H1 (cell line): ENCODE results near the gene COL6A2. TPM values are rescaled to one million over a fixed set of nuclear protein-coding genes. Genes with fewer than 3 reads are reported as not detected.
A peak's percentile ranks its signal among the peaks of the same experiment; 100 is the strongest.

ENCODE experiments used
- CTCF ChIA-PET: fragments of 300-600 bp; sonication (Branson Sonifier 250); formaldehyde crosslinking; loops from one replicate; lab custom pipeline; 2021; ENCODE audit not compliant: partially characterized antibody; lab: Charles Lee
- POLR2A ChIA-PET: fragments of 300-600 bp; sonication (Branson Sonifier 250); formaldehyde crosslinking; loops from one replicate; lab custom pipeline; 2021; ENCODE audit warnings: inconsistent platforms; ENCODE audit not compliant: partially characterized antibody; lab: Charles Lee
- DNase-seq, 2 experiments: peaks; one replicate each; pipeline versions ENCODE4 v3.0.0 to v3.0.0-alpha.2; 2010 to 2022; ENCODE audit warnings: low spot score in 2 of 2, low read depth in 1 of 2, mixed read lengths in 1 of 2
- FAIRE-seq: peaks from 2 replicates; lab custom pipeline; 2011; peaks lifted over from hg19 to GRCh38; lab: Jason Lieb, UNC
- H2AFZ ChIP-seq: 2 replicates; pipeline ENCODE4 v1.8.1; 2012; ENCODE audit warnings: low read length, inconsistent platforms
- H2AK5ac ChIP-seq: 2 replicates; pipeline ENCODE4 v1.6.1; 2013; ENCODE audit warnings: low read depth, low read length
- H2BK120ac ChIP-seq: replicated peaks from 2 replicates; pipeline ENCODE3; 2013; ENCODE audit warnings: low read depth, low read length, inconsistent platforms
- H2BK12ac ChIP-seq: 2 replicates; pipeline ENCODE4 v1.6.1; 2013; ENCODE audit warnings: low read depth, low read length
- H2BK15ac ChIP-seq: 2 replicates; pipeline ENCODE4 v1.6.1; 2013; ENCODE audit warnings: low read length
- H2BK20ac ChIP-seq: 2 replicates; pipeline ENCODE4 v1.6.1; 2013; ENCODE audit warnings: low read length
- H2BK5ac ChIP-seq: 2 replicates; pipeline ENCODE4 v1.6.1; 2013; ENCODE audit warnings: low read depth, low read length
- H3K14ac ChIP-seq: 2 replicates; pipeline ENCODE4 v1.6.1; 2013; ENCODE audit warnings: inconsistent platforms; ENCODE audit not compliant: insufficient read length
- H3K18ac ChIP-seq: 2 replicates; pipeline ENCODE4 v1.6.1; 2013; ENCODE audit warnings: low read length; ENCODE audit errors: extremely low read depth
- H3K23ac ChIP-seq: 2 replicates; pipeline ENCODE4 v1.6.1; 2013; ENCODE audit warnings: inconsistent platforms; ENCODE audit not compliant: insufficient read length
- H3K23me2 ChIP-seq: 2 replicates; pipeline ENCODE4 v1.6.1; 2013; ENCODE audit warnings: low read depth, low read length
- H3K27ac ChIP-seq: 2 replicates; pipeline ENCODE4 v1.6.1; 2011; ENCODE audit warnings: low read depth, low read length, inconsistent platforms
- H3K27me3 ChIP-seq, 4 experiments: replicated peaks in 1 of 4; 1 replicate in 1 of 4; 2 replicates in 3 of 4; pipeline versions ENCODE4 v1.6.1 to v1.8.1; 2011 to 2013; ENCODE audit warnings: low read length in 3 of 4, mild to moderate bottlenecking in 3 of 4, inconsistent platforms in 2 of 4, mixed read lengths in 2 of 4, moderate library complexity in 1 of 4; ENCODE audit not compliant: control insufficient read depth in 3 of 4, insufficient read depth in 3 of 4; ENCODE audit errors: extremely low read depth in 1 of 4
- H3K36me3 ChIP-seq, 4 experiments: 2 replicates each; pipeline versions ENCODE4 v1.6.1 to v1.8.1; 2011 to 2013; ENCODE audit warnings: mild to moderate bottlenecking in 4 of 4, low read length in 3 of 4, moderate library complexity in 2 of 4, control low read depth in 1 of 4, inconsistent platforms in 1 of 4; ENCODE audit not compliant: insufficient read depth in 4 of 4, control insufficient read depth in 2 of 4
- H3K4ac ChIP-seq: replicated peaks from 2 replicates; pipeline ENCODE3; 2013; ENCODE audit warnings: low read length, low read depth, mixed read lengths, inconsistent platforms; ENCODE audit not compliant: insufficient read length
- H3K4me1 ChIP-seq, 4 experiments: replicated peaks in 1 of 4; 1 replicate in 1 of 4; 2 replicates in 3 of 4; pipeline versions ENCODE4 v1.6.1 to v1.8.1; 2011 to 2013; ENCODE audit warnings: low read length in 3 of 4, inconsistent platforms in 2 of 4, mixed read lengths in 1 of 4; ENCODE audit not compliant: insufficient read depth in 4 of 4, control insufficient read depth in 3 of 4
- H3K4me2 ChIP-seq, 2 experiments: 2 replicates each; pipeline versions ENCODE4 v1.6.1 to v1.8.1; 2011 to 2013; ENCODE audit warnings: low read depth in 2 of 2, low read length in 2 of 2, control low read depth in 1 of 2, inconsistent platforms in 1 of 2, mild to moderate bottlenecking in 1 of 2; ENCODE audit not compliant: insufficient read depth in 1 of 2
- H3K4me3 ChIP-seq, 4 experiments: fragments of 200-600, 300-600 bp in 1 of 4; sonication (generic), shearing (Covaris generic), sonication (Bioruptor Twin) in 1 of 4; 2 replicates each; pipeline versions ENCODE4 v1.5.1 to v1.8.1; 2011 to 2016; ENCODE audit warnings: low read length in 4 of 4, low read depth in 3 of 4, control low read depth in 2 of 4, inconsistent platforms in 2 of 4, mild to moderate bottlenecking in 2 of 4, mixed read lengths in 1 of 4, moderate library complexity in 1 of 4; ENCODE audit not compliant: insufficient read depth in 2 of 4; ENCODE audit errors: extremely low read depth in 1 of 4
- H3K56ac ChIP-seq: replicated peaks from 2 replicates; pipeline ENCODE3; 2013; ENCODE audit warnings: low read depth, mild to moderate bottlenecking, mixed read lengths, low read length, inconsistent platforms; ENCODE audit not compliant: insufficient read length
- H3K79me1 ChIP-seq: 2 replicates; pipeline ENCODE4 v1.6.1; 2013; ENCODE audit warnings: low read depth, low read length, control low read depth
- H3K79me2 ChIP-seq, 2 experiments: 2 replicates each; pipeline versions ENCODE4 v1.6.1 to v1.8.1; 2012 to 2013; ENCODE audit warnings: low read length in 2 of 2, mild to moderate bottlenecking in 2 of 2, inconsistent platforms in 1 of 2; ENCODE audit not compliant: insufficient read depth in 2 of 2, control insufficient read depth in 1 of 2
- H3K9ac ChIP-seq, 4 experiments: replicated peaks in 1 of 4; 1 replicate in 1 of 4; 2 replicates in 3 of 4; pipeline versions ENCODE4 v1.6.1 to v1.8.1; 2011 to 2013; ENCODE audit warnings: low read depth in 3 of 4, low read length in 3 of 4, control low read depth in 2 of 4, mild to moderate bottlenecking in 2 of 4, moderate library complexity in 2 of 4, inconsistent platforms in 1 of 4; ENCODE audit errors: extremely low read depth in 1 of 4
- H3K9me3 ChIP-seq, 2 experiments: 2 replicates each; pipeline versions ENCODE4 v1.6.1 to v1.8.1; 2012 to 2013; ENCODE audit warnings: mild to moderate bottlenecking in 2 of 2, moderate library complexity in 2 of 2, control low read depth in 1 of 2, inconsistent platforms in 1 of 2, low read depth in 1 of 2, low read length in 1 of 2, mixed read lengths in 1 of 2; ENCODE audit not compliant: insufficient read depth in 2 of 2
- H4K20me1 ChIP-seq, 2 experiments: replicated peaks in 1 of 2; 2 replicates each; pipeline versions ENCODE3 to v1.8.1; 2011 to 2013; ENCODE audit warnings: inconsistent platforms in 2 of 2, low read length in 2 of 2, mild to moderate bottlenecking in 1 of 2; ENCODE audit not compliant: insufficient read depth in 2 of 2, control insufficient read depth in 1 of 2
- H4K5ac ChIP-seq: 2 replicates; pipeline ENCODE4 v1.6.1; 2013; ENCODE audit warnings: low read length, low read depth, mixed read lengths, inconsistent platforms; ENCODE audit not compliant: insufficient read length
- H4K8ac ChIP-seq: 2 replicates; pipeline ENCODE4 v1.8.0; 2013; ENCODE audit warnings: mild to moderate bottlenecking, moderate library complexity, low read length, inconsistent platforms; ENCODE audit not compliant: insufficient read depth; ENCODE audit errors: extremely low read depth
- H4K91ac ChIP-seq: replicated peaks from 2 replicates; pipeline ENCODE3; 2013; ENCODE audit warnings: low read length, mixed read lengths, inconsistent platforms; ENCODE audit not compliant: insufficient read length
- CBX5 ChIP-seq: fragments of 300-800, 300-1000 bp; sonication (generic); IDR thresholded peaks from 2 replicates; pipeline ENCODE4 v1.7.1; 2016; ENCODE audit warnings: antibody characterized with exemption, low read length, low read depth
- EP300 ChIP-seq, 2 experiments: IDR thresholded peaks; 1 replicate in 1 of 2; 2 replicates in 1 of 2; pipeline ENCODE4 v1.6.1; 2011 to 2012; ENCODE audit warnings: low read depth in 2 of 2, low read length in 2 of 2, mild to moderate bottlenecking in 2 of 2, borderline replicate concordance in 1 of 2, inconsistent platforms in 1 of 2, moderate library complexity in 1 of 2
- SIRT6 ChIP-seq: IDR thresholded peaks from one replicate; pipeline ENCODE4 v1.7.1; 2012; ENCODE audit warnings: low read length, inconsistent platforms
- WGBS, 2 experiments: shearing (Covaris generic) in 1 of 2; methylation state at CpG; one replicate each; pipeline versions ENCODE4 v1.1.6 to v1.1.7; 2013 to 2015; ENCODE audit warnings: low lambda C conversion rate in 2 of 2, mixed read lengths in 2 of 2, inconsistent platforms in 1 of 2, low coverage in 1 of 2, missing lambda C conversion rate in 1 of 2; ENCODE audit not compliant: insufficient replicate concordance in 2 of 2, insufficient coverage in 1 of 2, insufficient read length in 1 of 2; ENCODE audit errors: extremely low coverage in 1 of 2, missing lambda C conversion rate in 1 of 2; 5-methylcytosine and 5-hydroxymethylcytosine counted together
- polyA plus RNA-seq, 7 experiments: library from polyadenylated mRNA; depleted of rRNA in 3 of 7; stranded (reverse) in 5 of 7; unstranded in 2 of 7; fragments of >200 nt in 5 of 7; fragments of 200-250 nt in 2 of 7; gene quantifications; 1 replicate in 5 of 7; 2 replicates in 1 of 7; 4 replicates in 1 of 7; pipeline versions ENCODE4 v1.2.1 to v1.2.3, GENCODE V29; 2011 to 2013; ENCODE audit warnings: missing spikeins in 2 of 7, mixed read lengths in 2 of 7
- total RNA-seq: library from RNA; stranded (reverse); fragmentation: NEBNext Ultra II Directional; extraction: Animal tissue kit (Norgen Biotek cat#: 25700); gene quantifications from 2 replicates; pipeline ENCODE4 v1.2.1, GENCODE V29; 2021
- TF ChIP-seq, protein P1 (sequence below): IDR thresholded peaks from 2 replicates; pipeline ENCODE4 v1.6.1; 2012; ENCODE audit warnings: inconsistent platforms

The COL6A2 gene
- total and polyA plus RNA-seq, 2 of the 8 experiments (the other 6 are each of a cell fraction or from before 2014, with no cell fraction given): 60.1 to 62.7 TPM

DNA sequence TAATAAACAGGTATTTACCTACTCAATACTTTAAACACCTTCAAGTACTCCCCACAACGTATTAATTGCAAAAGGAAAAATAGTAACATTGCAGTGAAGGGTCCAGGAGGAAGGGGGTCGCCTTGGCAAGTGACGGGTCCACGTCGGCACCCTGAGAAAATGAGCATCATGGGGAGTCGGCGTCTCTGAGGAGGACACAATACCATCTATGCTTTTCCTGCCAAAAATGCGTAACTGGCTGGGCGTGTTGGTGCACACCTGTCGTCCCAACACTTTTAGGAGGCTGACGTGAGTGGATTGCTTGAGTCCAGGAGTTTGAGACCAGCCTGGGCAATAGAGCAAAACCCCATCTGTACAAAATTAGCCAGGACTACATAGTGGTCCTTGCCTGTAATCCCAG is 50.2 kb downstream of the COL6A2 start:
- Histone ChIP-seq H4K5ac (no peak overlapping the region), H3K27ac (no peak overlapping the region), H2BK12ac (no peak overlapping the region), H2AFZ (no peak overlapping the region), H2AK5ac (peak overlapping the region; percentile 86; the same call in 1 of the 2 replicates), H3K4me3 (no peak overlapping the region), H3K23me2 (no peaks in the 10 kb centered on the region), H4K91ac (no peak overlapping the region), H3K23ac (no peak overlapping the region), H3K27me3 (no peaks in the 10 kb centered on the region; a peak in 2 of 7 replicates), H3K18ac (no peak overlapping the region), H3K79me1 (no peaks in the 10 kb centered on the region), H2BK120ac (no peak overlapping the region), H2BK5ac (no peak overlapping the region), H3K9ac (no peak overlapping the region), H3K14ac (no peak overlapping the region), H3K4me1 (peaks cover 0 to 16% (median 9%) of the 10 kb centered on the region in 4 experiments; a peak in 5 of 7 replicates), H3K79me2 (no peaks in the 10 kb centered on the region), H4K8ac (no peak overlapping the region), H3K4ac (no peak overlapping the region), H4K20me1 (no peaks in the 10 kb centered on the region), H3K36me3 (no peaks in the 10 kb centered on the region; a peak in 1 of 8 replicates), H3K56ac (no peak overlapping the region), H2BK20ac (no peak overlapping the region), H3K9me3 (peaks cover 0 to 6% of the 10 kb centered on the region in 2 experiments; a peak in 1 of 4 replicates), H2BK15ac (no peak overlapping the region), H3K4me2 (no peak overlapping the region)
- ChIA-PET CTCF (interaction anchor here (0.7 to 1.9 kb wide), 5 partner anchors 11 to 98 kb away, joined by 3 to 6 read pairs (median 4); no protein-coding TSS in a partner anchor), POLR2A (no interaction called here)
- 88% methylated on average over 11 of the region's 11 CpGs; no CpG with 5 or more reads in 1 of the 2 experiments for WGBS, 2 experiments
- TF ChIP-seq EP300 (IDR thresholded peaks at IDR 0.05; ENCODE audit: borderline replicate concordance in 1 of 2, low read depth in 2 of 2, low read length in 2 of 2) (no peak), CBX5 (no peak), SIRT6 (no peak)
- TF ChIP-seq, protein P1, sequence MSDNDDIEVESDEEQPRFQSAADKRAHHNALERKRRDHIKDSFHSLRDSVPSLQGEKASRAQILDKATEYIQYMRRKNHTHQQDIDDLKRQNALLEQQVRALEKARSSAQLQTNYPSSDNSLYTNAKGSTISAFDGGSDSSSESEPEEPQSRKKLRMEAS: no peak
- DNase-seq (no peak), FAIRE-seq (no peak)
